ENCODE measurements around the gene PLA2G4F.

PLA2G4F gene

GRCh38 chr15:42131006-42131405, 25.4 kb downstream of the PLA2G4F start:
- Histone ChIP-seq H3K79me2 (ENCODE audit: insufficient read depth, low read length) (no peaks in the 10 kb centered on the region), H4K20me1 (ENCODE audit: insufficient read depth, low read length) (no peaks in the 10 kb centered on the region), H3K9ac (ENCODE audit: low read depth, low read length) (no peak overlapping the region), H3K4me1 (ENCODE audit: insufficient read depth, low read length) (no peaks in the 10 kb centered on the region), H3K9me3 (ENCODE audit: insufficient read depth, low read length, severe bottlenecking) (no peaks in the 10 kb centered on the region), H3K36me3 (ENCODE audit: insufficient read depth, low read length) (no peaks in the 10 kb centered on the region), H3K4me2 (ENCODE audit: insufficient read depth, low read length) (no peak overlapping the region), H3K27ac (ENCODE audit: low read length) (no peak overlapping the region), H3K4me3 (ENCODE audit: low read depth in 1 of 2, low read length in 2 of 2) (no peak overlapping the region), H2AFZ (ENCODE audit: low read depth, low read length) (no peak overlapping the region), H3K27me3 (ENCODE audit: insufficient read depth, low read length, poor library complexity) (no peaks in the 10 kb centered on the region)
- no peak for DNase-seq
- no peak for ATAC-seq (ENCODE audit: insufficient read depth, low read depth)
- TF ChIP-seq CTCF (IDR thresholded peaks at IDR 0.05; ENCODE audit: borderline replicate concordance, extremely low read depth, low read length, poor library complexity, severe bottlenecking) (no peak), EZH2 (IDR thresholded peaks at IDR 0.05; ENCODE audit: borderline replicate concordance, low read depth, low read length, severe bottlenecking) (no peak)

- ATAC-seq (ENCODE audit: insufficient read depth, low read depth) (no peak), DNase-seq (no peak)
- no peak for TF ChIP-seq CTCF (IDR thresholded peaks at IDR 0.05; ENCODE audit: borderline replicate concordance, extremely low read depth, low read length, poor library complexity, severe bottlenecking)
- no peak for TF ChIP-seq EZH2 (IDR thresholded peaks at IDR 0.05; ENCODE audit: borderline replicate concordance, low read depth, low read length, severe bottlenecking)
- Histone ChIP-seq H3K36me3 (ENCODE audit: insufficient read depth, low read length) (no peaks in the 10 kb centered on the region), H3K9me3 (ENCODE audit: insufficient read depth, low read length, severe bottlenecking) (no peaks in the 10 kb centered on the region), H2AFZ (ENCODE audit: low read depth, low read length) (no peak overlapping the region), H3K9ac (ENCODE audit: low read depth, low read length) (no peak overlapping the region), H4K20me1 (ENCODE audit: insufficient read depth, low read length) (no peaks in the 10 kb centered on the region), H3K79me2 (ENCODE audit: insufficient read depth, low read length) (no peaks in the 10 kb centered on the region), H3K4me3 (ENCODE audit: low read depth in 1 of 2, low read length in 2 of 2) (no peak overlapping the region), H3K4me1 (ENCODE audit: insufficient read depth, low read length) (no peaks in the 10 kb centered on the region), H3K27me3 (ENCODE audit: insufficient read depth, low read length, poor library complexity) (no peaks in the 10 kb centered on the region), H3K4me2 (ENCODE audit: insufficient read depth, low read length) (no peak overlapping the region), H3K27ac (ENCODE audit: low read length) (no peak overlapping the region)
Measured at GRCh38 chr15:42130246-42130986, 26.0 kb downstream of the PLA2G4F start.

GRCh38 chr15:42129364-42129763, 27.1 kb downstream of the PLA2G4F start:
- TF ChIP-seq CTCF (IDR thresholded peaks at IDR 0.05; ENCODE audit: borderline replicate concordance, extremely low read depth, low read length, poor library complexity, severe bottlenecking) (no peak), EZH2 (IDR thresholded peaks at IDR 0.05; ENCODE audit: borderline replicate concordance, low read depth, low read length, severe bottlenecking) (no peak)
- Histone ChIP-seq H3K36me3 (ENCODE audit: insufficient read depth, low read length) (no peaks in the 10 kb centered on the region), H3K9me3 (ENCODE audit: insufficient read depth, low read length, severe bottlenecking) (no peaks in the 10 kb centered on the region), H3K27ac (ENCODE audit: low read length) (no peak overlapping the region), H3K4me1 (ENCODE audit: insufficient read depth, low read length) (no peaks in the 10 kb centered on the region), H4K20me1 (ENCODE audit: insufficient read depth, low read length) (no peaks in the 10 kb centered on the region), H3K4me3 (ENCODE audit: low read depth in 1 of 2, low read length in 2 of 2) (no peak overlapping the region), H3K9ac (ENCODE audit: low read depth, low read length) (no peak overlapping the region), H2AFZ (ENCODE audit: low read depth, low read length) (no peak overlapping the region), H3K79me2 (ENCODE audit: insufficient read depth, low read length) (no peaks in the 10 kb centered on the region), H3K4me2 (ENCODE audit: insufficient read depth, low read length) (no peak overlapping the region), H3K27me3 (ENCODE audit: insufficient read depth, low read length, poor library complexity) (no peaks in the 10 kb centered on the region)
- no peak for ATAC-seq (ENCODE audit: insufficient read depth, low read depth)
- no peak for DNase-seq

All from DND-41 (cell line).